Fibroblast of skin of right biceps (primary cell): ENCODE measurements around the gene ZMIZ2.

Experiments
- DNase-seq: peaks from one replicate; pipeline ENCODE4 v3.0.0-alpha.2; 2013

Gene ZMIZ2

GRCh38 chr7:44805950-44806349 is 57.3 kb downstream of the ZMIZ2 start:
- DNase-seq: no peak

- no peak for DNase-seq
Measured at GRCh38 chr7:44808914-44809393, 60.3 kb downstream of the ZMIZ2 start.

- DNase-seq: no peak
Measured at GRCh38 chr7:44811093-44811492, 62.4 kb downstream of the ZMIZ2 start.

GRCh38 chr7:44811571-44811970 is 62.9 kb downstream of the ZMIZ2 start:
- DNase-seq: no peak

GRCh38 chr7:44814919-44815318 is 66.3 kb downstream of the ZMIZ2 start:
- DNase-seq: no peak

GRCh38 chr7:44819292-44819691 is 70.6 kb downstream of the ZMIZ2 start:
- no peak for DNase-seq
